HAP-1 (cell line): ENCODE data around the gene PTPRN2.

Experiments used
- DNase-seq, 2 experiments: peaks; one replicate each; pipeline ENCODE4 v3.0.0-alpha.2; 2016 to 2020; ENCODE audit warnings: low spot score in 2 of 2
- H3K27me3 ChIP-seq: fragments of 250-450 bp; sonication (Bioruptor Pico); 2 replicates; pipeline ENCODE4 v1.5.1; 2020; ENCODE audit warnings: low read depth, mild to moderate bottlenecking, moderate library complexity
- H3K36me3 ChIP-seq: fragments of 250-450 bp; sonication (Bioruptor Pico); replicated peaks from 2 replicates; pipeline ENCODE4 v1.5.1; 2020; ENCODE audit warnings: mild to moderate bottlenecking
- H3K4me1 ChIP-seq: fragments of 250-450 bp; sonication (Bioruptor Pico); 2 replicates; pipeline ENCODE4 v1.5.1; 2020; ENCODE audit warnings: mild to moderate bottlenecking
- H3K4me3 ChIP-seq: fragments of 250-450 bp; sonication (Bioruptor Pico); 2 replicates; pipeline ENCODE4 v1.5.1; 2020; ENCODE audit warnings: mild to moderate bottlenecking, moderate library complexity
- H3K9me3 ChIP-seq: fragments of 250-450 bp; sonication (Bioruptor Pico); 2 replicates; pipeline ENCODE4 v1.5.1; 2020; ENCODE audit warnings: mild to moderate bottlenecking, moderate library complexity
- in situ Hi-C: fragments of 300-500 bp; cut with MboI; formaldehyde crosslinking; loops from 3 replicates; pipeline ENCODE4 v1.14.3; 2020; ENCODE audit warnings: low sequenced_read_pairs, inconsistent platforms, mixed read lengths

Gene PTPRN2

DNA sequence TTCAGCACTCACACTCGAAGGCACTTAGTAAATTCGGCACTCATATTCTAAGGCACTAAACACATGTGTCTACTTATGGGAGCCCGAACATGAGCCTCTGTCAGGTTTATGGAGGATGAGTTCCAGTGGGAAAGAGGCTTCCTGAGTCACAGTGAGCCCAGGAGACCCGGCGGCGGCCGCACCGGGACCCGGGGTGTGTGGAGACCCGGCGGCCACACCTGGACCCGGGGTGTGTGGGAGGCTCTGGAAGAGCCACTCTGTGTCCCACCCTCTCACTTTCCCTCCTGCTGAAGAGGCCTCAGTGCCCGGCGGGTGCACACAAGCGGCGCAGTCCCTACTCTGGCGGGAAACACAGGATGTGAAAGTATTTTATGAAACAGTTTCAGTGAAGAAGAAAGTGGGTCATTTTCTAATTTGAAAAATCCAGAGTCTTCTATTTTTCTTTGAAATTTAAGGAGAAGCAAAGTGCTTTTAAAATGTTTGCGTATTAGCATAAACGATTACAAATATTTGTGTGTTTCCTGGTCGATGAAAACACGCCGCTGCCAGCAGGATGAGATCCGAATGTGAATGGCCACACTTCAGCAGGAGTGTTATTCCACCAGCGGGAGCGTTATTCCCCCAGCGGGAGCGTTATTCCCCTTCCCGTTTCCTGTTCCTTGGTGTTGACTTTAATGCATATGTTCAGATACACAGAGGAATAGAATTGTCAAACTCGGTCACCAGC is 625.7 kb downstream of the PTPRN2 start:
- no peaks in the 10 kb centered on the region for H3K36me3 ChIP-seq
- no peaks in the 10 kb centered on the region for H3K9me3 ChIP-seq
- no peak overlapping the region for H3K4me3 ChIP-seq
- in situ Hi-C loops: no loop called here
- no peaks in the 10 kb centered on the region for H3K4me1 ChIP-seq
- H3K27me3 ChIP-seq: no peaks in the 10 kb centered on the region
- no peak for DNase-seq

GRCh38 chr7:157955348-157955999 is 632.1 kb downstream of the PTPRN2 start:
- Histone ChIP-seq H3K4me3 (no peak overlapping the region), H3K4me1 (no peaks in the 10 kb centered on the region), H3K27me3 (no peaks in the 10 kb centered on the region), H3K9me3 (no peaks in the 10 kb centered on the region), H3K36me3 (no peaks in the 10 kb centered on the region)
- in situ Hi-C loops: no loop called here
- DNase-seq: no peak

GRCh38 chr7:157954901-157955300 is 632.7 kb downstream of the PTPRN2 start:
- H3K4me3 ChIP-seq: no peak overlapping the region
- H3K36me3 ChIP-seq: no peaks in the 10 kb centered on the region
- no peaks in the 10 kb centered on the region for H3K27me3 ChIP-seq
- H3K9me3 ChIP-seq: no peaks in the 10 kb centered on the region
- in situ Hi-C loops: no loop called here
- DNase-seq: no peak
- no peaks in the 10 kb centered on the region for H3K4me1 ChIP-seq

- DNase-seq: no peak
- in situ Hi-C loops: no loop called here
- H3K27me3 ChIP-seq: no peaks in the 10 kb centered on the region
- no peaks in the 10 kb centered on the region; the same call in 1 of the 2 replicates for H3K9me3 ChIP-seq
- no peaks in the 10 kb centered on the region for H3K36me3 ChIP-seq
- no peak overlapping the region for H3K4me3 ChIP-seq
- no peaks in the 10 kb centered on the region for H3K4me1 ChIP-seq
These were observed 634.6 kb downstream of the PTPRN2 start for GRCh38 chr7:157952841-157953645.

DNA sequence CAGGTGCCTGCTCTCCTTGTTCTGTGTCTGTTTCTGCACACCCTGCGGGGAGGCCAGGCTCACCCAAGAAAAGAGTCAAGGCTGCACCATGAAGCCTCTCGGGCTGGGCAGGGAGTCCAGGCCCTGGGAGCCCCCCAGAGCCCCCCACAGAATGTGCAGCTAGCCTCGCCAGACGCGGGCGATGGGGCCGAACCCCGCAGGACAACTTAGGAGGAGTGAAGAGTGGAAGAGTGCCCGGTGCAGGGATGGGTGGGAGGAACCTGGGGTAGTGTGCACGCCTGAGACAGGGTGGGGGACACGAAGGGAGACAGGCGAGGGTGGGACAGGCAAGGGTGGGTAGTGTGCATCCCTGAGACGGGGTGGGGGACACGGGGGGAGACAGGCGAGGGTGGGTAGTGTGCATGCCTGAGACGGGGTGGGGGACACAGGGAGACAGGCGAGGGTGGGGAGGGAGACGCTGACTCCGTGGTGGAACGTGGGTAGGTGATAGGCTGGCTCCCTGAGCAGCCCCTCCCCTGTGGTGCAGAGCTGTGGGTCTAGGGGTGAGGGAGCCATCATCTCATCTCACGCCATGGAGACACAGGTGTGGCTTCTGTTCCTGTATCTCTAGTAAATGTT is 635.5 kb downstream of the PTPRN2 start:
- H3K9me3 ChIP-seq: peaks cover 3% of the 10 kb centered on the region; the same call in 1 of the 2 replicates
- H3K27me3 ChIP-seq: no peaks in the 10 kb centered on the region
- in situ Hi-C loops: no loop called here
- no peaks in the 10 kb centered on the region for H3K4me1 ChIP-seq
- no peak for DNase-seq
- H3K36me3 ChIP-seq: no peaks in the 10 kb centered on the region
- no peak overlapping the region for H3K4me3 ChIP-seq

DNA sequence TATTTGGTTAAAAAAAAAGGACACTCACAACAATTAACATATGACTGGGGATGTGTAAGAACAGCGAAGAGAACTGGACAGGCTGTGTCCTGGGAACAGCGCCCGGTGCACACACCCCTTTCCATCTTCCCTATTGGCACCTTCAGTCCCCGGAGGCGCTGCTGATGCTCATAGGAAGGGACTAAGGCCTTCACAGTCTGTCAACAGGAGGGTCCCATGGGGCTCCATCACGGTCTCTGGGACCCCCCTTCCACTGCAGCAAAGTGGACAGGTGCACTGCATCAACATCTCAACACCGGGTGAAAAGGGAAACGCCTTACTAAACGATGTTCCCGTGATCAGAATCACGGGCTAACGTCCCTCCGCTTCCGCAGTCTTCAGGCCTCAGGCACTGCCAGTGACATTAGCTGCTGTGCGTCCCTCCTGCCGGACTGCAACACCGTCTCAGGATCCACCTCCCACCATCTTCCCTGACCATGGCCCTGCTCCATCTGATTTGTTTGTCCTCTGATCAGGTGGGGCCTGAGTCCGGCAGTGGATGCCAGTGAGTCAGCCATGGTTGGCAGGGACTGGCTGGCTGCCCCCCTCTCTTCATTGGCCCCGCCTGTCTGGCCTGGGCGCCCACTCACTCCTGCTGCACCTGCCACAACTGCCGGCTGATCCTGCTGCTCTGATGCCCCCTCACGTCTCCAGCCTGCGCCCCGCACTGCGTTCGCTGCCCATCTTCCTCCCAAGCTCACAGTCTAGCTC is 636.1 kb downstream of the PTPRN2 start:
- DNase-seq: no peak
- peaks cover 3% of the 10 kb centered on the region; the same call in 1 of the 2 replicates for H3K9me3 ChIP-seq
- in situ Hi-C loops: no loop called here

DNA sequence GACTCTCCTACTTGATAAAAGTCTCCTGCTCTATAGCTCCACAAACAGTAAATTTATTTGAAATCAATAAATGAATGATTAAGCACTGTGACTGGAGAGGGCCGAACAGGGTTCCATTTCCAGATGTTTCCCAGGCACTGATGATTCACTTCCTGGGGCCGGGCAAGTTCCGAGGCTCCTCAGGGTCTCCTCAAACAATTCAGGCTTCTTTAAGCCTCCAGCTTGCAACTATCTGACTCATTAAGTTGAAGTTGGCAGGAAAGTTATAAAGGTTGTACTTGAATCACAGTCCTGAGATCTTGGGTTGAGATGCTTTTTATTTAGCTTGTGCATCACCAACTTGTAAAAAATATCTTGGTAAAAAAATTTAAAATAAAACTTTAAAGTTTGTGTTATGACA is 637.9 kb downstream of the PTPRN2 start:
- Histone ChIP-seq H3K4me1 (no peaks in the 10 kb centered on the region), H3K4me3 (no peak overlapping the region), H3K36me3 (no peaks in the 10 kb centered on the region), H3K27me3 (no peaks in the 10 kb centered on the region), H3K9me3 (peaks cover 3% of the 10 kb centered on the region; the same call in 1 of the 2 replicates)
- DNase-seq: no peak
- in situ Hi-C loops: no loop called here

More for the DNA sequence above, 636.1 kb downstream of the PTPRN2 start:
- Histone ChIP-seq H3K36me3 (no peaks in the 10 kb centered on the region), H3K4me3 (no peak overlapping the region), H3K27me3 (no peaks in the 10 kb centered on the region), H3K4me1 (no peaks in the 10 kb centered on the region)

DNA sequence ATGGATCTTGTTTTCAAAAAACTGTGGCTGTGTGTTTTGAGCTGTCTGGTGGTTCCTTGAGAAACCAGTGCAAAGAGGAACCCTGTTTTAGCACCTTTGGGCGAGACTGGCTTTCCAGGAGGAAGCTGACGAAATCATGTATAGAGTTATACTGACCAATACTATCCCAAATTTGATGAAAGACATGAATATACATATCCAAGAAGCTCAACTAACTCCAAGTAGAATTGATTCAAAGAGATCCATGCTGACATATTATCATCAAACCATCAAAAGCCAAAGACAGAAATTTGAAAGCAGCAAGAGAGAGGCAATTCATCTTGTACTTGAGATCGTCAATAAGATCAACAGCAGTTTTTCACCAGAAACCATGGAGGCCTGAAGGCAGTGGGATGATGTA is 640.1 kb downstream of the PTPRN2 start:
- Histone ChIP-seq H3K9me3 (peaks cover 3% of the 10 kb centered on the region; the same call in 1 of the 2 replicates), H3K4me1 (no peaks in the 10 kb centered on the region), H3K4me3 (no peak overlapping the region), H3K36me3 (no peaks in the 10 kb centered on the region), H3K27me3 (no peaks in the 10 kb centered on the region)
- DNase-seq: no peak
- in situ Hi-C loops: no loop called here

GRCh38 chr7:157946398-157947060 is 641.1 kb downstream of the PTPRN2 start:
- Histone ChIP-seq H3K36me3 (no peaks in the 10 kb centered on the region), H3K4me1 (no peaks in the 10 kb centered on the region)

DNA sequence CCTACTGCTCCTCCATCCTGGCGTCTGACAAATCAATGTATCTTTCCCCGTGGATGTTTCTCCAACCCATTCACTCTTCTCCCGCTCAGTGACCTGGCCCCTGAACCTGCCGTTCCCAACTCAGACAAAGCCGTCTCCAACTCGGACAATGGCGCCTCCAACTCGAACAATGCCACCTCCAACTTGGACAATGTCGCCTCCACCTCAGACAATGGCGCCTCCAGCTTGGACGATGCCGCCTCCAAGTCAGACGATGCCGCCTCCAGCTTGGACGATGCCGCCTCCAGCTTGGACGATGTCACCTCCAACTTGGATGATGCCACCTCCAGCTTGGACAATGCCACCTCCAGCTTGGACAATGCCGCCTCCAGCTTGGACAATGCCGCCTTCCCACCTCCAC is 642.2 kb downstream of the PTPRN2 start:
- DNase-seq: no peak
- Histone ChIP-seq H3K36me3 (no peaks in the 10 kb centered on the region), H3K27me3 (no peaks in the 10 kb centered on the region), H3K4me1 (no peaks in the 10 kb centered on the region), H3K9me3 (peaks cover 3% of the 10 kb centered on the region; the same call in 1 of the 2 replicates), H3K4me3 (no peak overlapping the region)
- in situ Hi-C loops: no loop called here

More at GRCh38 chr7:157946398-157947060, 641.1 kb downstream of the PTPRN2 start:
- Histone ChIP-seq H3K9me3 (peaks cover 3% of the 10 kb centered on the region; the same call in 1 of the 2 replicates), H3K4me3 (no peak overlapping the region), H3K27me3 (no peaks in the 10 kb centered on the region)
- no peak for DNase-seq
- in situ Hi-C loops: no loop called here

DNA sequence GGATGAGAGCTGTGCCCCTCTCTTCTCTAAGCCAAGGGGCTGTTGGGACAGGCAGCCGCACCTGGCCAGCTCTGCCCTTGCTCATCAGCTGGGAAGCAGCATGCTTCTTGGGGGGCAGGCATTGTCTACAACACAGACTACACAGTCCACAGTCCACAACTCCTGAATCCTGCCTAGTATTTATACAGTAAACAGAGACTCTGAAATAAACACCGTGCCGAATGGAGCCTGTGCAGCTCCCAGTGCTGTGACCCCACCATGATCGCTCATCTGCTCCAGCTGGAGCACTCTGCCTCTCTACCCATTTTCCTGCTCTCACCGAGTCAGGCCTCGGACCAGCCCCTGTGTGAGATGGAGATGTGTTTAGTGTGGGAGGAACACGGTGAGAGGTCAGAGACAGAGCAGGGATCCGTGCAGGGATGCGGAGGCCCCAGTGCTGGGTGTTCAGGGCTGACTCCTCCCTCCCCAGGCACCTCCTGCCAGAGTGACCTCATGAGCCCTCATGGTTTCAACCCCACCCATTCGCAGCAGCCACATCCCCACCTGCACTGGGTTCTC is 642.8 kb downstream of the PTPRN2 start:
- no peak for DNase-seq
- in situ Hi-C loops: no loop called here
- no peaks in the 10 kb centered on the region for H3K27me3 ChIP-seq
- peaks cover 3% of the 10 kb centered on the region; the same call in 1 of the 2 replicates for H3K9me3 ChIP-seq
- no peak overlapping the region for H3K4me3 ChIP-seq
- H3K36me3 ChIP-seq: no peaks in the 10 kb centered on the region
- no peaks in the 10 kb centered on the region for H3K4me1 ChIP-seq

GRCh38 chr7:157944051-157944450 is 643.6 kb downstream of the PTPRN2 start:
- H3K27me3 ChIP-seq: no peaks in the 10 kb centered on the region
- H3K4me1 ChIP-seq: no peaks in the 10 kb centered on the region
- no peak overlapping the region for H3K4me3 ChIP-seq
- in situ Hi-C loops: no loop called here
- no peak for DNase-seq
- H3K36me3 ChIP-seq: no peaks in the 10 kb centered on the region
- H3K9me3 ChIP-seq: peaks cover 3% of the 10 kb centered on the region; the same call in 1 of the 2 replicates
